C4-2B (cell line): Measurements from ENCODE around the gene COL28A1.

Experiments used
- CTCF ChIP-seq: fragments of 450-650 bp; conservative IDR thresholded peaks from 2 replicates; pipeline ENCODE4 v1.5.1; 2017; ENCODE audit warnings: mild to moderate bottlenecking
- ZFX ChIP-seq: fragments of 450-650 bp; IDR thresholded peaks from 2 replicates; pipeline ENCODE4 v1.6.1; 2017

GRCh38 chr7:7426676-7427075 is 109.0 kb downstream of the COL28A1 start:
- no peak for TF ChIP-seq CTCF
- no peak for TF ChIP-seq ZFX
